Thoracic aorta (tissue), 2 donors: ENCODE data around the gene PYGO2. TPM values are rescaled to one million over a fixed set of nuclear protein-coding genes. Genes with fewer than 3 reads are reported as not detected.

Experiments used
- ATAC-seq: fragments of 150-250 bp; one replicate; pipeline ENCODE4 v1.8.0; 2017; ENCODE audit warnings: low read depth; ENCODE audit not compliant: insufficient number of reproducible peaks, low FRiP score
- DNase-seq: peaks from one replicate; pipeline ENCODE4 v3.0.0-alpha.2; 2020; ENCODE audit warnings: low spot score
- H3K27ac ChIP-seq, 2 donors: fragments of 200-600 bp; sonication (generic); 1 replicate in 1 of 2; 2 replicates in 1 of 2; pipeline ENCODE4 v1.5.1; 2016; ENCODE audit warnings: mild to moderate bottlenecking in 2 of 2, moderate library complexity in 2 of 2
- H3K27me3 ChIP-seq: fragments of 200-600 bp; sonication (generic); replicated peaks from 2 replicates; pipeline ENCODE4 v1.6.0; 2016; ENCODE audit warnings: mild to moderate bottlenecking; ENCODE audit not compliant: insufficient read depth
- H3K36me3 ChIP-seq: fragments of 200-600 bp; sonication (generic); one replicate; pipeline ENCODE4 v1.5.1; 2016
- H3K4me1 ChIP-seq, 2 donors: fragments of 200-600 bp; sonication (generic); 1 replicate in 1 of 2; 2 replicates in 1 of 2; pipeline versions ENCODE4 v1.5.1 to v1.6.0; 2016; ENCODE audit warnings: low read depth in 2 of 2, mild to moderate bottlenecking in 1 of 2; ENCODE audit not compliant: control insufficient read depth in 1 of 2
- H3K4me3 ChIP-seq: fragments of 200-600 bp; sonication (generic); 2 replicates; pipeline ENCODE4 v1.5.1; 2016; ENCODE audit warnings: mild to moderate bottlenecking
- H3K9me3 ChIP-seq: fragments of 200-600 bp; sonication (generic); 2 replicates; pipeline ENCODE4 v1.5.1; 2016
- CTCF ChIP-seq: fragments of 200-600 bp; sonication (generic); IDR thresholded peaks from one replicate; pipeline ENCODE4 v1.5.1; 2019; ENCODE audit warnings: antibody characterized with exemption
- total RNA-seq, 2 donors: library from RNA; depleted of rRNA; stranded (reverse); fragments of >200 nt; gene quantifications; one replicate each; pipeline versions ENCODE4 v1.1.0 to v1.2.3, GENCODE V29; 2016

PYGO2 gene
- total RNA-seq, 2 donors from 2014 or later: 17.8 to 21.4 TPM

GRCh38 chr1:154955718-154956543 is 5.7 kb downstream of the PYGO2 start, which contains the start of gene PBXIP1:
Gene PBXIP1 (minus strand): TSS chr1:154956099. CDS start chr1:154953721, 2,378 bp downstream.
- peaks cover 38 to 60% of the 10 kb centered on the region in 2 donors for H3K4me1 ChIP-seq
- ATAC-seq (peak; percentile 64), DNase-seq (peak; percentile 40)
- H3K27ac ChIP-seq: peak within 1 kb of the TSS; percentile 81 to 85
- TF ChIP-seq CTCF: no peak
- peaks cover 12% of the 10 kb centered on the region for H3K36me3 ChIP-seq
- H3K4me3 ChIP-seq: peak within 1 kb of the TSS; percentile 77
- H3K27me3 ChIP-seq: no peaks in the 10 kb centered on the region
- H3K9me3 ChIP-seq: no peaks in the 10 kb centered on the region

- Histone ChIP-seq H3K36me3 (peaks cover 18% of the 10 kb centered on the region), H3K27me3 (no peaks in the 10 kb centered on the region), H3K4me3 (peak overlapping the region; percentile 77), H3K9me3 (no peaks in the 10 kb centered on the region), H3K27ac (peak overlapping the region; percentile 81 to 85), H3K4me1 (peaks cover 32 to 52% of the 10 kb centered on the region in 2 donors)
- peak; percentile 22 for ATAC-seq
- DNase-seq: peak; percentile 35
- TF ChIP-seq CTCF: no peak
Observed at GRCh38 chr1:154955039-154955717, 6.4 kb downstream of the PYGO2 start.

DNA sequence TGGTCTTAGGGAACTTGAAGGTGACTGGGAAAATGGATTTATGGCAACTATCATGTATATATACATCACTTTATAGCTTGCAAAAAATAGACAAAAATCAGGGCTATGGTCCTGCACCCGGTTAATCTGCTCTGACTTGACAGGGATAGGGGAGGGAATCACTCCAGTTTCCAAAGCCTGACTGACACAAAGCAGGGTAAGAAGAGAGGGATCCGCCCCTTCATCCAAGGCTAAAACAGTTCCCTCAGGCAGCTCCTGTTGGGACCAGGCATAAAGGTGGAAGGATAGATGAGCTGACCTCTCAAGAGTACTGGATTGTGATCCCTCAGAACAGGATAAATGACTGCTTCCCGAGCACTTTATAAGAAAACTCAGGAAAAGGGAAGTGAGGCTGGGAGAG is 7.0 kb downstream of the PYGO2 start:
- Histone ChIP-seq H3K27me3 (no peaks in the 10 kb centered on the region), H3K9me3 (no peaks in the 10 kb centered on the region), H3K4me1 (peaks cover 32 to 52% of the 10 kb centered on the region in 2 donors), H3K36me3 (peaks cover 17% of the 10 kb centered on the region), H3K27ac (peak overlapping the region in 1 of 2 donors; percentile 81), H3K4me3 (peak overlapping the region; percentile 77)
- no peak for ATAC-seq
- DNase-seq: no peak
- no peak for TF ChIP-seq CTCF

DNA sequence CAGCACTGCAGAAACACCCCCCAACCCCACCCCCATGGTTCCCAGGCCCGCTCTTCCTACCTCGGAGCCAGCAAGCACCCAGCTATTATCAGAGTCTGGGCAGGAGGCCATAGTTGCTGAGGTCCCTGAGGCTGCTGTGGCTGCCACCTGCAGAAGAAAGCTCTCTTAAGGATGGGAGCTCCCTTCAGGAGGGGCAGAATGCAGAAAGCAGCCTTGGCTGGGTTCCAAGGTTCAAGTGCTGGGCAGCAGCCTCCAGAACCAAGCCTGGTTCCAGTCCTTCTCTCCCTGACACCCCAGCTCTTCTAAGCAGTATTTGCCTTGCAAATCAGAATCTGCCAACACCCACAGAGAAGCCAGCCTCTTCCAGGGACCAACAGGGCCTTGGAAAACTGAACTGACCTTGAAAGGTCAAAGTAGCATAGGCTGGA is 8.0 kb downstream of the PYGO2 start:
- DNase-seq (no peak), ATAC-seq (no peak)
- TF ChIP-seq CTCF: no peak
- Histone ChIP-seq H3K9me3 (no peaks in the 10 kb centered on the region), H3K4me1 (peaks cover 32 to 52% of the 10 kb centered on the region in 2 donors), H3K36me3 (peaks cover 9% of the 10 kb centered on the region), H3K27ac (no peak overlapping the region), H3K27me3 (no peaks in the 10 kb centered on the region), H3K4me3 (no peak overlapping the region)

GRCh38 chr1:154952664-154953063 is 8.9 kb downstream of the PYGO2 start:
- no peak for TF ChIP-seq CTCF
- peaks cover 15% of the 10 kb centered on the region for H3K36me3 ChIP-seq
- H3K27ac ChIP-seq: no peak overlapping the region
- DNase-seq: no peak
- H3K9me3 ChIP-seq: no peaks in the 10 kb centered on the region
- ATAC-seq: no peak
- peaks cover 32 to 52% of the 10 kb centered on the region in 2 donors for H3K4me1 ChIP-seq
- H3K27me3 ChIP-seq: no peaks in the 10 kb centered on the region
- no peak overlapping the region for H3K4me3 ChIP-seq
